Upper lobe of right lung (tissue), 1 donor: ENCODE measurements around the gene LIPA. TPM values are rescaled to one million over a fixed set of nuclear protein-coding genes. Genes with fewer than 3 reads are reported as not detected.

Source experiments
- ATAC-seq: fragments of 200-7000 bp; cut with Tn5 transposase; one replicate; pipeline ENCODE4 v1.9.1; 2020; ENCODE audit warnings: mild to moderate bottlenecking, moderate library complexity
- DNase-seq: peaks from one replicate; pipeline ENCODE4 v3.0.0-alpha.2; 2020
- H3K27ac ChIP-seq: fragments of 200-600 bp; one replicate; pipeline ENCODE4 v1.8.0; 2022
- H3K27me3 ChIP-seq: fragments of 200-600 bp; one replicate; pipeline ENCODE4 v1.8.0; 2022; ENCODE audit warnings: mild to moderate bottlenecking
- H3K36me3 ChIP-seq: fragments of 200-600 bp; one replicate; pipeline ENCODE4 v1.8.0; 2022
- H3K4me1 ChIP-seq: fragments of 200-600 bp; one replicate; pipeline ENCODE4 v1.8.0; 2022
- H3K4me3 ChIP-seq: fragments of 200-600 bp; one replicate; pipeline ENCODE4 v1.8.0; 2022; ENCODE audit warnings: mild to moderate bottlenecking
- H3K9me3 ChIP-seq: fragments of 200-600 bp; one replicate; pipeline ENCODE4 v1.8.0; 2022
- intact Hi-C: fragments of 100-400 bp; cut with DNase I; formaldehyde crosslinking; loops from one replicate; pipeline ENCODE4 v1.11.0; 2022
- total RNA-seq: library from RNA; stranded (reverse); fragmentation: NEBNext Ultra II Directional; extraction: Animal tissue kit (Norgen Biotek cat#: 25700); gene quantifications from one replicate; pipeline ENCODE4 v1.2.1, GENCODE V29; 2021
- TF ChIP-seq, protein P1 (sequence below): fragments of 200-600 bp; IDR thresholded peaks from one replicate; pipeline ENCODE4 v1.8.0; 2022; ENCODE audit warnings: antibody characterized with exemption
- donor health status: DM: no; HTN: yes; CAD: no; lungs with severe emphysema.

Gene LIPA
- total RNA-seq, 1 donor from 2014 or later: 194 TPM

DNA sequence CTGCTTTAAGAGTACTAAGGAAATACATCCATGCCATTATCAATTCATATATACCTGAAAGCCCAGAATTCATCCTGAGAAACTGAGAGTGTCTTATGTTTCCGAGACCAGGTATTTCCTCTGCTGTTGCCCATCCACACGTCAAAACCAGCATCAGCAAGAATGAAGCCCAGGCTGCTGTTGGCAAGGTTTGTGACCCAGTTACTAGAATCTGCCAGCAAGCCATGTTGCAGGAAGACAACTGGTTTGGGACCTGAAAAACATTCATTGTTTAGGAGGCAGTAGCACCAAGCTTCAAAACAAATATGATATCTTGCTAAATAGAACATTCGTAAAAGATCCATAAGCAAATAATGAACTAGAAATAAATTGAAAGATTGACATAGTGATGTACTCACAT lies 23.4 kb downstream of the LIPA start:
- no peak overlapping the region for H3K4me3 ChIP-seq
- intact Hi-C loops: no loop called here

DNA sequence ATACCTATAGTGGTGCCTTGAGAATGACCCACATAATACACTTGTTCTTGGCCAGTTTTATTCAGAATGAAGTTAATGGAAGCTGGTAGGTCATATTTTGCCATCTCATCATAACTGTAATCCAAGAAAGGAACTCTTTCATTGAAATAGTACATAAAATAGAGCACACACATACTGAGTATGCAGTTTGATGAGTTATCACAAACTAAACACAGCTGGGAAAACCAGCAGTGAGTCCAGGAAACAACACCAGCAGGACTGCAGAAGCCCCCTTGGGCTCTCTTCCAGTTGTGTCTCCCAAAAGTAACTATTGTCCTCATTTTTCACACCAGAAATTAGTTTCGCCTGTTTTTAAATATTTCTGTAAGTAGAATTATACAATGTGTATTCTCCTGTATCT lies 24.7 kb downstream of the LIPA start:
- intact Hi-C loops: no loop called here
- H3K4me3 ChIP-seq: no peak overlapping the region

More for the DNA sequence above, 23.4 kb downstream of the LIPA start:
- ATAC-seq (no peak), DNase-seq (no peak)
- Histone ChIP-seq H3K9me3 (no peaks in the 10 kb centered on the region), H3K27ac (no peak overlapping the region), H3K36me3 (peaks cover 7% of the 10 kb centered on the region), H3K27me3 (no peaks in the 10 kb centered on the region), H3K4me1 (peaks cover 6% of the 10 kb centered on the region)
- TF ChIP-seq, protein P1, sequence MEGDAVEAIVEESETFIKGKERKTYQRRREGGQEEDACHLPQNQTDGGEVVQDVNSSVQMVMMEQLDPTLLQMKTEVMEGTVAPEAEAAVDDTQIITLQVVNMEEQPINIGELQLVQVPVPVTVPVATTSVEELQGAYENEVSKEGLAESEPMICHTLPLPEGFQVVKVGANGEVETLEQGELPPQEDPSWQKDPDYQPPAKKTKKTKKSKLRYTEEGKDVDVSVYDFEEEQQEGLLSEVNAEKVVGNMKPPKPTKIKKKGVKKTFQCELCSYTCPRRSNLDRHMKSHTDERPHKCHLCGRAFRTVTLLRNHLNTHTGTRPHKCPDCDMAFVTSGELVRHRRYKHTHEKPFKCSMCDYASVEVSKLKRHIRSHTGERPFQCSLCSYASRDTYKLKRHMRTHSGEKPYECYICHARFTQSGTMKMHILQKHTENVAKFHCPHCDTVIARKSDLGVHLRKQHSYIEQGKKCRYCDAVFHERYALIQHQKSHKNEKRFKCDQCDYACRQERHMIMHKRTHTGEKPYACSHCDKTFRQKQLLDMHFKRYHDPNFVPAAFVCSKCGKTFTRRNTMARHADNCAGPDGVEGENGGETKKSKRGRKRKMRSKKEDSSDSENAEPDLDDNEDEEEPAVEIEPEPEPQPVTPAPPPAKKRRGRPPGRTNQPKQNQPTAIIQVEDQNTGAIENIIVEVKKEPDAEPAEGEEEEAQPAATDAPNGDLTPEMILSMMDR: no peak

DNA sequence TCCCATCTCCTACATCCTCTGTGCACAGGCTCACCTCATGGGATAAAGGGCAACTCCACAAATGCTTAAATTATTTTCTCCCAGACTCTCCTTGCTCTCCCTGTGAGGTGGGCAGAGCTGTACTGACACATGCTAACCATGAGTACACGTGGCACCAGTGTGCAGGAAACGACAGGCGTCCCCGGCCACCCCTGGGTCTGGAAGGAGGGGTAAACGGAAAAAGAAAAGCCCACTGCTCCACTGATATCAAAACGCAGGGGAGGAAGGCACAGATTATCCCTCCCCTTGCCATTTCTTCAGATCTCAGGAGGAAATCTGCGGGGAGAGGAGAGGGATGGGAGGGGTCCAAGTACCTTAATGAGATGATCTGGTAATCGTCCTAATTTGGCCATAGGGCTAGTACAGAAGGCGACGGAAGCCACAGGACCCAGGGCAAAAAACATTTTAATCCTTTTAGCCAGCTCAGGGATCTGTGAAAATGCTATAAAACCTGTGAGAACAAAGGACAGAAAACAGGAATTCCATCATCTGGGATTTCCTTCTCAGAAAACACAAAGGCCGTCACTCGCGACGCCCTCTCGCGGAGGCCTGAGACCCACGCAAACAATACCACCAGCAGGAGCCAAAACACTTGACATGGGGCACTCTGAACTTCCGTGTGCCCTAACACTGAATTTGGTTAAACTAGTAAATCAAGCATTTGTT lies 26.7 kb downstream of the LIPA start:
- H3K9me3 ChIP-seq: no peaks in the 10 kb centered on the region
- H3K27me3 ChIP-seq: no peaks in the 10 kb centered on the region
- no peak overlapping the region for H3K4me3 ChIP-seq
- peaks cover 17% of the 10 kb centered on the region for H3K36me3 ChIP-seq
- peak; percentile 66 for ATAC-seq
- peaks cover 6% of the 10 kb centered on the region for H3K4me1 ChIP-seq
- no peak for DNase-seq
- H3K27ac ChIP-seq: no peak overlapping the region
- intact Hi-C loops: no loop called here
- TF ChIP-seq, protein P1: peak; percentile 47

More for the DNA sequence above, 24.7 kb downstream of the LIPA start:
- no peaks in the 10 kb centered on the region for H3K27me3 ChIP-seq
- ATAC-seq (no peak), DNase-seq (no peak)
- no peak overlapping the region for H3K27ac ChIP-seq
- TF ChIP-seq, protein P1: no peak
- H3K36me3 ChIP-seq: peaks cover 15% of the 10 kb centered on the region
- H3K4me1 ChIP-seq: peaks cover 6% of the 10 kb centered on the region
- no peaks in the 10 kb centered on the region for H3K9me3 ChIP-seq

DNA sequence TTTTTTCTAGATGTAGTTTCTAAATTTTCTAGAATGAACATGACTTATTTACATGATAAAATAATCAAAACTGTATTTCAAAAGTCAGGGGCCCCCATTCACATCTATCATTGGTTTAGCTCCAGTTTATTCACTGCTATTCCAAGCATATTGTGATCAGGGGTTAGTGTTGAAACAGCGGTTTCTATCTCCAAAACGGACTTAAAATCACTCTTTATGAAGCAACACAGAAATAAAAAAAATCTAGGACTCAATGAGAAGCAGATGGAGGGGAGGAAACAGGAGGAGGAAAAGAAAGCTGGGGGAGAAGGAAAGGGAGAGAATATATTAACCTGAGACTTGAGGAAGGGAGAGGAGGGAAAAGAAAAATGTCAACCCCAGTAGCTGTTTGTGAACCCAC lies 29.7 kb downstream of the LIPA start:
- Histone ChIP-seq H3K27ac (no peak overlapping the region), H3K9me3 (no peaks in the 10 kb centered on the region), H3K4me1 (peaks cover 17% of the 10 kb centered on the region), H3K36me3 (peaks cover 10% of the 10 kb centered on the region), H3K27me3 (no peaks in the 10 kb centered on the region), H3K4me3 (no peak overlapping the region)
- no peak for ATAC-seq
- no peak for DNase-seq
- TF ChIP-seq, protein P1: no peak
- intact Hi-C loops: no loop called here

DNA sequence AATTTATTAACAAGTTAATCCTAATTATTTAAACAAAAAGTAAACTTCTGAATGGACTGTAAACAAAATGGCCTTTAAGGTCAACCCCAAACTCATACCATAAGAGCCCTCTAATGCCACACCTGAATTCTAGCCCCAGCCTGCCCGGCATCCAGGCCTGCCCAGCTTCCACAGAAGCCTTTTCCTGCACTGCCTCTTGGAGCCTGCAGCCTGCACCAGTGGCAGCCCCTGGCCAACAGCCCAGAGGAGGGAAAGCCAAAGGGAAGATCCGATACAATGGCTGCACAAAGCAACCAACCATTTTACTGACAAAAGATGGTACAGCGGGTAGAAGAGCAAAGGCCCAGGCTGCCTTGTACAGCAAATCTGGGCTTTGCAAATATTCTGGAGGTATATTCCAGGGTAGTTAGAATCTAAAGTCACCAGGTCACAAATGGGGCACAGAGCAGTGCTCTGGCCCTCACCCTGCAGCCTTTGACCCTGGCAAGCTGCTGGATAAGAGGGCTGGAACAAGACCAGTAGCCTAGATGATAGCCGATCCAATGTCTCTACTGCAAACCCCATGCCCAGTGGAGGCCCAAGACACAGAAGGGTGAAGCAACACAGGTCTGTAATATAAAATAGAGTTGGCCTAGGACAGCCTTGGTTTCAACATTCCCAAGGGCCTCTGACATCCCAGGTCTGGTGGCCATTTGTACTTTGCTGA lies 31.9 kb downstream of the LIPA start:
- Histone ChIP-seq H3K4me3 (no peak overlapping the region), H3K9me3 (no peaks in the 10 kb centered on the region), H3K27ac (no peak overlapping the region), H3K4me1 (peaks cover 10% of the 10 kb centered on the region), H3K27me3 (no peaks in the 10 kb centered on the region), H3K36me3 (peaks cover 25% of the 10 kb centered on the region)
- ATAC-seq: peak; percentile 73
- TF ChIP-seq, protein P1: no peak
- DNase-seq: no peak
- intact Hi-C loops: loop anchor here (10.0 kb wide), 2 partner anchors 285 to 385 kb away; no protein-coding TSS in a partner anchor
